GM18873 (cell line): ENCODE results near the gene DPH7.
A peak's percentile ranks its signal among the peaks of the same experiment; 100 is the strongest.
"Not testable (repeated sequence)": the region's sequence is repeated elsewhere in the genome, so short reads cannot be mapped to it uniquely, and the experiment has no call there.

Source experiments
- ATAC-seq: cut with Tn5 transposase; IDR thresholded peaks from one replicate; pipeline ENCODE4 v1.9.1; 2021; ENCODE audit warnings: mild to moderate bottlenecking, moderate library complexity, moderate number of reproducible peaks; ENCODE audit not compliant: unreplicated experiment, low FRiP score

Gene DPH7

GRCh38 chr9:137578518-137579258 lies at the start of gene DPH7:
DPH7 (minus strand) TSS chr9:137578925; CDS start chr9:137578777, 148 bp downstream.
- peak; percentile 73 for ATAC-seq

GRCh38 chr9:137627406-137627805 lies 48.7 kb upstream of the DPH7 start:
- ATAC-seq: not testable (repeated sequence)

GRCh38 chr9:137626464-137626863 lies 47.7 kb upstream of the DPH7 start:
- no peak for ATAC-seq

- ATAC-seq: not testable (repeated sequence)
Measured at GRCh38 chr9:137622211-137622610, 43.5 kb upstream of the DPH7 start.

GRCh38 chr9:137621131-137621757 lies 42.5 kb upstream of the DPH7 start:
- no peak for ATAC-seq

DNA sequence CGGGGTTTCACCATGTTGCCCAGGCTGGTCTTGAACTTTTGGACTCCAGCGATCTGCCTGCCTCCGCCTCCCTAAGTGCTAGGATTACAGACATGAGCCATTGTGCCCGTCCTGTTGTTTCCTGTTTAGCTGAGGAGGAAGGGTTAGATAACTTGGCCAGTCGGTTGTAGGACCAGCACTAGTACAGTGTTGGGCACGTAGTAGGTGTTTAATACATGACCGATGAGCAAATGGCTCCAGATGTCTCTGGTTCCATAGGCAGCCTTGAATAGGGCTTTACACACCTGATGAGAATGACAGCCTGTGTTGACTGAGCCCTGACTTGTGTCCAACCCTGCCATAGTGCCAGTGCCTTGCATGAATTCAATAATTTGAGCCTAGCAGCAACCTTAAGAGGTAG lies 41.9 kb upstream of the DPH7 start:
- no peak for ATAC-seq

DNA sequence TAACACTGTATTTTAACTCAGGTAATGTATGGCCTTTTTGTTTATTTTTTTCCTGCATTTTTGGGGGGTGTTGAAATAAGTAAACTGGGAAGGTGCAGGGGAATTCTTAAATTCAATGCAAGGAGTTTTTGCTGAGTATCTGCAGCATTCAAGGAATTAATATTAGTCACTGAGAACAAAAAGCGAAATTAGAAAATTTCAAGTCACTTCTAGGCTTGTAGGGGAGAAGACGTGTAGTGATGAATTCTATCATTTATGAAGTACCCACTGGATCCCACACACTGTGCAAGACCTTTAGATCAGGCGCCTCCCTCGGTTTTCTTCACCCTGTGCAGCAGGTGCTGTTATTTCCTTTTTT lies 41.3 kb upstream of the DPH7 start:
- ATAC-seq: no peak

DNA sequence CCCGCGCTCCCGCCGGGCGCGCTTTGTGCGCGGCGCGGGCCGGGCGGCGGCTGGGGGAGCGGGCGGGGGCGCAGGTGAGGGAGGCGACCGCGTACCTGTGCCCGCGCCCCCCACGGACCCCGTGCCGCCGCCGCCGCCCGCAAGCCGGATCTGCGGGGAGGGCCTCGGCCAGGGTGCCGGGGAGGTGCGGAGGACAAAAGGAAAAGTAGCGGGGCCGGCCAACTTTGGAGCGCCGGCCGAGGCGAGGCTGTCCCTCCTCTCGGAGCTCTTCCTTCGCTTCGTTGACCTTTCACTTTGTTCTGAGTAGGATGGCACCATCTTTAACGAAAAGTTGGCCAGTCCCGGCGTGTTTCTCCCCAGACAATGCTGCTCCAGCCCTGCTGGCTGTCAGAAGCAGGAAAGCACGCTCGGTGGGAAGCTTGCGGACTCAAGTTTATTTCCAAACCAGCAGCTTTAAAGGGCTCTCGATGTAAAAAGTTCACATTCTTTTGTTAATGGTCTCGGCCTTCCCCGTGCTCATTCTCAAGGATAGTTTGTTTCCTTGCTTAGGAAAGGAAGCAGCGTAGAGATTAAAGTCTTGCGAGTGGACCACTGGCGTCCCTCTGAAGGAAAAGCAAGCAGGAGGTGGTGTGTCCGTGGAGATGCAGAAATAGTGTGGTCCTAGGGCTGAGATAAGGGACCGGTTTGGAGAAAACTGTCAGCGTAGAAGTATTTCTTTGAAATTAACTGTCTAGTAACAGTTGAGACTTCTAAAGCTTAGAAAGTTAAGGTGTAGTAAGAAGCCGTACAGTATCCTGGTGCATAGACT lies 40.7 kb upstream of the DPH7 start:
- no peak for ATAC-seq

DNA sequence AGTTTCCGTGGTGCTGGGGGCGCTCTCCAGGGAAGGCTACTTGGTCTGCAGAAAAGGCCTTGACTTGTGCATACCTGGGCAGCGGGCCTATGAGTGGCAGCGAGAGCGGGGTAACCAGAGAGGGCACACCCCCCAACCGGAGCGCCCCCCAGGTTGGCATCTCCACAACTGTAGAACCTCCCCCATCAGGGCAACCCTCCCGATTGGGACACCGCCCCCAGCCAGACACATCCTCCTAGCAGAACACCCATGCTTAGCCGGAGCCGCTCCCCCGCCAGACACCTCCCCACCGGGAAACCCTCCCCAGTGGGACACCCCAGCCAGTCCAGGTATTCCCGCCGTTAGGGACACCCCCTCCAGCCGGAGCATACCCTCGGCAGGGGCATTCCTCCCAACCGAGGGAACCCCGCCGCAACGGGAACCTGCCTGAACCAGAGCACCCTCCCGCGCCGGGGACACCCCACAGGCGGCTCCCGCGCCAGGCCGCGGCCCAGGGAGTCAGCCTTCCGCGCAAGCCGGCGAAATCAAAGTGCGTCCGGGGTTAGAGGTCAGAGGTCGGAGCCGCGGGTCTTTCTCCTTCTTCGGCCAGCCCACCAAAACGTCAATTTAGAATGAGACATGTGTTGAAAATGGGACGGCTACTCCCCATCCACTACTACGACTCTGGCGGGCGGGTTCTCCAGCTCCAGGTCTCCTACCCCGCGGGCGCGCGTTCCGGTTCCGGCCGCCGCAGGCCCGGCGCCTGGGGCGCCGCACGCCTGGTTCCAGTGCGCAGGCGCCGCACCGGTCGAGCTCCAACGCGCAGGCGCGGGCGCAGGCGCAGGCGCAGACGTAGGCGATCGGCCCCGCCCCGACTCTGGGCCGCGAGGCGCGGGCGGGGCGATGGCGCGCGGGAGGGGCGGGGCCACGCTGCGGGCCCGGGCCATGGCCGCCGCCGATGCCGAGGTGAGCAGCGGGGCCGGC lies 39.7 kb upstream of the DPH7 start, which contains the start of gene EHMT1:
Gene EHMT1 (plus strand): TSS at position 901 of the 963 bp plus-strand sequence. CDS start 24 bp downstream, at position 925.
- ATAC-seq: peak; percentile 37

GRCh38 chr9:137615387-137615871 lies 36.7 kb upstream of the DPH7 start:
- no peak for ATAC-seq

DNA sequence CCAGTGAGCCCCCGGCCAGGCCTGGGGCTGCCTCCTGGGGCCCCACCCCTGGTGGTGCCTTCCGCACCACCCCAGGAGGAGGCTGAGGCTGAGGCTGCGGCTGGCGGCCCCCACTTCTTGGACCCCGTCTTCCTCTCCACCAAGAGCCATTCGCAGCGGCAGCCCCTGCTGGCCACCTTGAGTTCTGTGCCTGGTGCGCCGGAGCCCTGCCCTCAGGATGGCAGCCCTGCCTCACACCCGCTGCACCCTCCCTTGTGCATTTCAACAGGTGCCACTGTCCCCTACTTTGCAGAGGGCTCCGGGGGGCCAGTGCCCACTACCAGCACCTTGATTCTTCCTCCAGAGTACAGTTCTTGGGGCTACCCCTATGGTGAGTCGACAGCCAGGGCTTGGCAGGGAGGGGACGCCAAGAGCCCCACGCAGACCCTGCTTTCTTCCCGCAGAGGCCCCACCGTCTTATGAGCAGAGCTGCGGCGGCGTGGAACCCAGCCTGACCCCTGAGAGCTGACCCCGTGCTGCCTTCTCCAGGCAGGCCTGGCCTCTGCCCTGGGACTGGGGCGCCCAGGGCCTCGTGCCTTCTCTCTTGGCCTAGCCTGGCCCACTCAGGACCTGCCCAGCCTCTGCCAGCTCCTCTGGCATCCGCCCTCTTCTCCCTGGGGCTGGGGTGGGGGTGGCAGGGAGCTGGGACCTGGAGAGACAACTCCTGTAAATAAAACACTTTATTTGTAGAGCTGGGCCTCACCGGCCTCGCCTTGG lies 36.1 kb upstream of the DPH7 start:
- no peak for ATAC-seq

- ATAC-seq: no peak
Measured at GRCh38 chr9:137613738-137614523, 35.2 kb upstream of the DPH7 start.

DNA sequence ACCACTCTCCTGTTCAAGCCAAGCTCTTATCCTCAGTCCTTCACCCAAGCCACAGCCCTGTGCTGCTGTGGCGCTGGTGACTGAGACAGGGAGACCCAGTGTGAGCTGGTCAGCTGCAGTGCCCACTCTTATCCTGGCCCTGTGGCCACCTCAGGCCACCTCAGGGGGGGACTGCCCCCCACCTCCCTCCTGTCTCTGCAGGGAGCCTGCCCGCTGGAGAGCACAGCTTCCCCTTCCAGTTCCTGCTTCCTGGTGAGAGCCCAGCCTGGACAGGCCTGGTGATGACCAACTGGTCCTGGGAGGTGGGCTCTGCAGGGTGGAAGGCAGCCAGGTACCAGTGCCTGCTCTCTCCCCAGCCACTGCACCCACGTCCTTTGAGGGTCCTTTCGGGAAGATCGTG lies 34.5 kb upstream of the DPH7 start:
- no peak for ATAC-seq

DNA sequence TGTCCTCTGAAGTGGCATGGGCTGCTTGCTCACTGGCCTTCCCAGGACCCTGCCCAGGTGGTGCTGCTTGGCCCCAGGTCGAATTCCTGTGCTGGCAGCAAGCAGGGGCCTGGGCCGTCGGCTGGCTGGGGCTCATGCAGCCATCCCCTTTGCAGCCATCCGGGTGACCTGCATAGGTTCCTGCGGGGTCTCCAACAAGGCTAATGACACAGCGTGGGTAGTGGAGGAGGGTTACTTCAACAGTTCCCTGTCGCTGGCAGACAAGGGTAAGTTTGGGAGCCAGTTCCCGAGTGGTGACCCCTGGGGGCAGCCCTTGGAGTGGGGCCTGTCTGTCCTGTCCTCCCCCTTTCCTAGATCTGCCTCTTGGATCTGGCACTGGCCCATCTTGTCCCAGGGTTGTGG lies 34.0 kb upstream of the DPH7 start:
- no peak for ATAC-seq

- no peak for ATAC-seq
Measured at GRCh38 chr9:137611623-137612609, 33.2 kb upstream of the DPH7 start.

GRCh38 chr9:137610944-137611343 lies 32.2 kb upstream of the DPH7 start:
- no peak for ATAC-seq

- no peak for ATAC-seq
Measured at GRCh38 chr9:137607141-137607857, 28.6 kb upstream of the DPH7 start.
